ENCODE data around the gene ST7.
"Not testable (repeated sequence)": the region's sequence is repeated elsewhere in the genome, so short reads cannot be mapped to it uniquely, and the experiment has no call there.

ST7 gene

GRCh38 chr7:117030793-117031192, 77.5 kb downstream of the ST7 start:
- DNase-seq (ENCODE audit: low read depth in 3 of 3) = not testable (repeated sequence)

GRCh38 chr7:117032810-117033209, 79.5 kb downstream of the ST7 start:
- no peak for DNase-seq (ENCODE audit: low read depth in 3 of 3)

DNA sequence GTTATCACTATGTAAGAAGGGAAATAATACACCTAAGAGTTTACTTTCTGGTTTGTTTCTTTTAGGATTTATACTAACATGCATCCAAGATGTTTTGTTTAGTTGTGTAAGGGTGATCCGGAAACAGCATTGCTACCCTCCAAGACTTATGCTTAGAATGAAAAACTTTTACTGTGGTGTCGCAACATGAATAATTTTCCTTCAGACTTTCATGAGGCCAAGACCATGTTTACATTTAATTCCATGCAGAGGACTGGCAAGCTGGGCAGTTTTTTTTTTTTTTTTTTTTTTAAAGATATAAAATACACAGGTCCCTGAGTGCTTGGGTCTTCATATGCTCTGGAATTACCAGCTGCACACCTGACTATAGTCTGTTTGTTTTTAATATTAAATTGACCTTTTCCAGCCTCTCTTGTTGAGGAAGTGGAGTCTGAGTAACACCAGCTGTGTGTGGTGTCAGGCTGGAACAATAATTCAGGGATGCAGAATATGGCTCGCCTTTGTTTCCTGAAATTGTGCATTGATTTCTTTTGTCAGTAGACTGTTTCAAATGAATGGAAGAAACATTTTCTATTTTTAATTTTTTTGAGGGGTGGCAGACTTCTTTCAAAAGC, 81.7 kb downstream of the ST7 start:
- DNase-seq (ENCODE audit: low read depth in 3 of 3) = no peak

DNA sequence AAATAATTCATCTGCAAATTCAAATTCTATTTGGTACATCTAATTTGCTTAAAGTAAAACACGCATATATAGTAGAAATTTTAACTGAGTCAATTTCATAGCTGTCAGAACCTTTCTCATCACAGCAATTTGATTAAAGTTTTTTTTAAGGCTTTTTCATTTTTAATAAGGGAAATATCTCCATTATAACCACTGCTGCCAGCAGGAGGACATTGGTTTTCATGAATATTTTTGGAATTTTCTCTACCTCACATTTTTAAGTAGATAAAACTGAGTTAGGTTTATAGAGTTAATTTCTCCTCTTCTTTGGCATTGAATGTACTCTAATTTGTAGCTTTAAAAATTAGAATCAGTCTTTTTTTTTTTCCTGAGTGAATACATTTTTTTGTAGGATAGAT, 82.2 kb downstream of the ST7 start:
- no peak for DNase-seq (ENCODE audit: low read depth in 3 of 3)

GRCh38 chr7:117036053-117036669, 82.9 kb downstream of the ST7 start:
- no peak for DNase-seq (ENCODE audit: low read depth in 3 of 3)

- no peak for DNase-seq (ENCODE audit: low read depth in 3 of 3)
Observed at GRCh38 chr7:117036836-117037235, 83.5 kb downstream of the ST7 start.

GRCh38 chr7:117038408-117038807, 85.1 kb downstream of the ST7 start:
- DNase-seq (ENCODE audit: low read depth in 3 of 3) = no peak

DNA sequence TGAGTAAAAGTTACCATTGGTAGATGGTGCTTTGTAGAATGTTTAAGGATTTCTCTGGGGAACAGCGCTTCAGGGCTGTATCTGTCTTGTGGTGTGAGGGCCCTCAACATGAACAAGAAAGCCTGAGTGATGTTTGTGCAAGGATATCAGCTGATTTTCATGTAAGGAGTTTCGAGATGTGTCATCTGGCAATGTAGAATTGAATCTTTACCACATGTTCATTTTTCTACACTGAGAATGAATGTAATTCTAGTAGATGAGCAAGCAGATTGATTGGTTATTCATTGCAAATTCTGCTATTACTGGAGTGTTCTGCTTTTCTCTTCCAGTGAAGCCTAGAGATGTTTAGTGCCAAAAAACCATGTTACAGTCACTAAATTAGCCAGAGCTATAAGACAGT, 87.7 kb downstream of the ST7 start:
- DNase-seq (ENCODE audit: low read depth in 3 of 3) = no peak

GRCh38 chr7:117041822-117042221, 88.5 kb downstream of the ST7 start:
- DNase-seq (ENCODE audit: low read depth in 3 of 3) = no peak

DNA sequence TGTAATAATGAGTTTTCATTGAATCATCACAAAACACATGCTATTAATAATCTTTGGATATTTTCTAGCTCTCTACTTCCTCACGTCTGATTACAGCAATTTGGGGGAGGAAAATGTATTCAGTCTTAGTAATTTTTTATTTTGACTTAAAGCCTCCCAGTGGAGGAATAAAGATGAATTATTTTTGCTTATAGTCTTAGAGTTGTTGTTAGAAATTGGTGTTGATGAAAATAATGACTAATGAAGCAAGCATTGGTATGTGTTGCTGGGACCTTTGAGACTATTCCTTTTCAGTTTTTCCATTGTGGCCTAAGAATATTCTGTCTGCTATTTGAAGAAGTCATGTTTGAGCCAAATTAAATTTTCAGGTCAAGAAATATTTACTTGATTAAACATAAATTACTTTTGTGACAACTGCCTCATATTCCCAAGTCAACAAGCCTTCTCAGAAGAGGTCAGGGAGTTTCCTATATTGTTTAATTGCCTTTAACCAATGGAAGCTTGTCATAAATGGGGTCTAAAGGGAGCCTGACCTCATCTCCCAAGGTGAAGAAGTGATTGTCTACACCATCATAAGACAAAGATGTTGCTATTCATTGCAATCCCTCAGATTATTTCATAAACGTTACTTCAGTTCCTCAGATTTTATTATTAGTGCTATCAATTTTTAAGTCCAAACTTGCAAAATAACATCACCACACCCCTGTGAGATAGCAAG, 90.0 kb downstream of the ST7 start:
- no peak for DNase-seq (ENCODE audit: low read depth in 3 of 3)

GRCh38 chr7:117044664-117045063, 91.4 kb downstream of the ST7 start:
- DNase-seq (ENCODE audit: low read depth in 3 of 3) = no peak

GRCh38 chr7:117045927-117046710, 92.8 kb downstream of the ST7 start:
- DNase-seq (ENCODE audit: low read depth in 3 of 3) = no peak

GRCh38 chr7:117047496-117047895, 94.2 kb downstream of the ST7 start:
- DNase-seq (ENCODE audit: low read depth in 3 of 3) = no peak

DNA sequence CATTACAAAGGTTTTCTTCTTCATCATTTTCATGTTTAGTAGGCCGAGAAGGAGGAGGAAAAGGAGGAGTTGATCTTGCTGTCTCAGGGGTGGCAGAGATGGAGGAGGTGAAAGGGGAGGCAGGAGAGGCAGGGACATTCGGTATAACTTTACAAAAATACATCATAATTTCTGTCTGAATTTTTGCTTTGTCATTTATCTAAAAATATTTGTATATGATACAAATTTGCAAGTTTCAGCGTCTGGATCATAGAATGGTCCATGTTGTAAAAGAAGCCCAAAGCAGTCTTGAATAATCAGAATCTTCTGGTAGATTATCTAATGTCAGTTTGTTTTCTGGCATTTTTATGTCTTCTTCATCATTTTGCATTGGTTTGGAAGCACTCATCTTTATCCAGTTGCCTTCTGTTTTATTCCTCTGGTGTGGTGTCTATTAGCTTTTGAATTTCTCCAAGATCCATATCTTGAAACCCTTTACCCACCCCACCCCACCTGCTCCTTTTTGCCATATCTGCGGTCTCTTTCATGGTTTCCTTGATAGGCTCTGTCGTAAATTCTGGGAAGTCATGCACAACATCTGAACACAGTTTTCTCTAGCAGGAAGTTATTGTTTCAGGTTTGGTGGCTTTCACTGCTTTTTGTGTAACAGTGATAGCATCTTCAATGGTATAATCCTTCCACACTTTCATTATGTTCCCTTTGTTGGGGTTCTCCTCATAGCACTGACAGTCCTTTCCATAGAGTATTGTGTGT, 95.0 kb downstream of the ST7 start:
- no peak for DNase-seq (ENCODE audit: low read depth in 3 of 3)

DNA sequence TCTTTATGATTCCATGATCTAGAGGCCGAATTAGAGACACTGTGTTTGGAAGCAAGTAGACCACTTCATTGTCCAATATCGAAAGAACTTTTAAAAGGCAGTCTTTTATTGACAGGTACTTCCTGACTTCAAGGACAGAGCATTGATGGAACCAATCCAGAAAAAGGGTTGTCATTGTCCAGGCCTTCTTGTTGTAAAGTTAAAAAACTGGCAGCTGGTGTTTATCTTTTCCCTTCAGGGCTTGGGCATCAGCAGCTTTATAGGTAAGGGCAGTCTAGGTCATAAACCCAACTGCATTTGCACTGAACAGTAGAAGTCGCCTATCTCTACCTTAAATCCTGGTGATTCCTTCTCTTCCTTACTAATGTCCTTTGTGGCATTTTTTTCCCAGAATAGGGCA, 95.6 kb downstream of the ST7 start:
- DNase-seq (ENCODE audit: low read depth in 3 of 3) = no peak

- no peak for DNase-seq (ENCODE audit: low read depth in 3 of 3)
Observed at GRCh38 chr7:117051808-117052207, 98.5 kb downstream of the ST7 start.

DNA sequence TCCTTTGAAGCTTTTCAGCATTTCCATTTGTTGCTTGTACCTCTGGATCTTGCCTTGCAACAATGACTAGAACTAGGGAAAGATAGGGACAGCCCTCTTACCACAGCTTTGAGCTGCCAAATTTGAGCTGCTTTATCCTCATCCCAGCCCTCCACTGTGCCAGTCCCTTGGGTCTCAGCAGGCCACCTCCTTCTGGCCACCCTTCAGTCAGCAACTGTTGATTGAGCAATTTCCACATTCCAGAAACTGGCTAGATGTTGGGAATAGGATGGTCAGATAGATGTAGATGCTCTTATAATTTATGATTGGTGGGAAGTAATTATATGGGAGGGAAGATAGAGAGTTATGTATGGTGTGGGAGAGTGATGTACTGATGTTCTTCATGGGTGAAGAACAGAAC, 100.1 kb downstream of the ST7 start:
- no peak for DNase-seq (ENCODE audit: low read depth in 3 of 3)

- no peak for DNase-seq (ENCODE audit: low read depth in 3 of 3)
Observed at GRCh38 chr7:117061751-117062150, 108.5 kb downstream of the ST7 start.

DNA sequence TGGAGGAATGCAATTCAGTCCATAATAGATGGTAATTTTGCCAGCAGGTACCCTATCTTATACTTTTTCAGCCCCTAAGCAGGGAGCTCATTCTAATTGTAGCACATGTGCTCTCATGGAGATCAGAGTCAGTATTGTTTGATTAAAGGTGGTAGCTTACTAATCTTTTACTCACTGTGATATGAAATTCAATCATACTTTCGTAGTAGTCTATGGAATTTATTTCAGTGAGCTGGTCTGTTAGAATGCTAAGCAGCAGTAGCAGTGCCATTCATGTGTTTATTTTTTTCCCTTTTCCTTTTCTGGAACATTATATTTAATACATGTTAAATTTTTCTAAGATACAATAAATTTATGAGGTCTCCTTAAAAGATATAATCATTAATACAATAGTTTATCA, 109.0 kb downstream of the ST7 start:
- DNase-seq (ENCODE audit: low read depth in 3 of 3) = no peak

DNA sequence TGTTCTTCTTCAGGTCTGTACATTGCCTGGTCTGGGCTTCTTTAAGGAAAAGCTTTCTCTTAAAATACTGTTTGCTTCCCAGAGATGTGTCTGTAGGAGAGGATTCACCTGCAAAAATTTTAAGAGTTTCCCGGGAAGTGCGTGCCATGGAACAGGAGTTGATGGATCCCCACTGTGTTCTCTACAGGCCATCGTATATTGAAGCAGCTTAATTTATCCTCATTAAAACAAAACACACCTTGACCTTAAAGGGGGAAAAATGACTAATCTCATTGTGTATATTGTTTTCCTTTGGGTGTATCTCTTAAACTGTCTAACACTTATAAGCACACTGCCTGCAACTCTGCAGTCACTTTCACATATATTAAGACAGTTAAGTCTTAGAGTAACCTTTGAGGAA, 111.4 kb downstream of the ST7 start:
- no peak for DNase-seq (ENCODE audit: low read depth in 3 of 3)

- DNase-seq (ENCODE audit: low read depth in 3 of 3) = no peak
Observed at GRCh38 chr7:117065571-117066150, 112.4 kb downstream of the ST7 start.
